Mucosa of rectum (tissue), 2 donors: ENCODE data around the gene FAM193B.

Experiments used
- H3K27ac ChIP-seq, 2 donors: one replicate each; pipeline ENCODE4 v1.7.0; 2013; ENCODE audit warnings: inconsistent platforms in 2 of 2, low read depth in 2 of 2, low read length in 2 of 2
- H3K27me3 ChIP-seq, 2 donors: one replicate each; pipeline ENCODE4 v1.7.0; 2013; ENCODE audit warnings: low read length in 2 of 2; ENCODE audit not compliant: control insufficient read depth in 2 of 2, insufficient read depth in 2 of 2
- H3K36me3 ChIP-seq, 2 donors: one replicate each; pipeline ENCODE4 v1.7.0; 2013; ENCODE audit warnings: low read length in 2 of 2; ENCODE audit not compliant: control insufficient read depth in 2 of 2, insufficient read depth in 2 of 2
- H3K4me1 ChIP-seq, 2 donors: one replicate each; pipeline ENCODE4 v1.7.0; 2013; ENCODE audit warnings: low read length in 2 of 2, mild to moderate bottlenecking in 1 of 2; ENCODE audit not compliant: control insufficient read depth in 2 of 2, insufficient read depth in 2 of 2
- H3K4me3 ChIP-seq, 2 donors: one replicate each; pipeline ENCODE4 v1.7.0; 2013; ENCODE audit warnings: low read length in 2 of 2
- H3K9ac ChIP-seq, 2 donors: one replicate each; pipeline ENCODE4 v1.7.0; 2013; ENCODE audit warnings: low read length in 2 of 2, low read depth in 1 of 2, mild to moderate bottlenecking in 1 of 2
- H3K9me3 ChIP-seq, 2 donors: one replicate each; pipeline ENCODE4 v1.7.0; 2013; ENCODE audit warnings: low read length in 2 of 2; ENCODE audit not compliant: control insufficient read depth in 2 of 2
- donor health status: healthy.
- donor health status: Normal muscosa, but diverticular disease.

The FAM193B gene

DNA sequence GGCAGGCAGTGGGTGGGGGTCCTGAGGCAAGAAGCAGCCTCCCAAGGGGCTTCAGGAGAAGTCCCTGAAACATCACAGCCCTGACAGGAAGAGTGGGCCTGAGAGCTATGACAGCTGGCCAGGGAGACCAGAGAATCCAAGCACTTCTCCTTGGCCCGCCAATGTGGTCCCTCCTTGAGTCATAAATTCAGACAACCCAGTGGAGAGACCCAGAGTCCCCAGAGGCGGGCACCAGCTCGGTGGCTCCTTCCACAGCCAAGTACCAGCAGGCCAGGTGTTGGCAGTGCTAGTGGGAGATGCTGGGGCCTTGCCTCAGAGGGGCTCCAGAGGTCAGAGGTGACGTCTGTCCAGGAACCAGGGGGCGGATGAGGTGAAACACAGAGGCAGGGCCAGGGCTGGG, 43.2 kb downstream of the FAM193B start:
- no peak overlapping the region for H3K9ac ChIP-seq
- H3K36me3 ChIP-seq: peaks cover 43 to 53% of the 10 kb centered on the region in 2 donors
- peak overlapping the region in 1 of 2 donors; percentile 82 for H3K27ac ChIP-seq
- H3K9me3 ChIP-seq: no peaks in the 10 kb centered on the region
- no peak overlapping the region for H3K4me3 ChIP-seq
- peaks cover 11 to 17% of the 10 kb centered on the region in 2 donors for H3K4me1 ChIP-seq
- H3K27me3 ChIP-seq: no peaks in the 10 kb centered on the region

GRCh38 chr5:177510567-177511053, 43.8 kb downstream of the FAM193B start:
- H3K9ac ChIP-seq: no peak overlapping the region

DNA sequence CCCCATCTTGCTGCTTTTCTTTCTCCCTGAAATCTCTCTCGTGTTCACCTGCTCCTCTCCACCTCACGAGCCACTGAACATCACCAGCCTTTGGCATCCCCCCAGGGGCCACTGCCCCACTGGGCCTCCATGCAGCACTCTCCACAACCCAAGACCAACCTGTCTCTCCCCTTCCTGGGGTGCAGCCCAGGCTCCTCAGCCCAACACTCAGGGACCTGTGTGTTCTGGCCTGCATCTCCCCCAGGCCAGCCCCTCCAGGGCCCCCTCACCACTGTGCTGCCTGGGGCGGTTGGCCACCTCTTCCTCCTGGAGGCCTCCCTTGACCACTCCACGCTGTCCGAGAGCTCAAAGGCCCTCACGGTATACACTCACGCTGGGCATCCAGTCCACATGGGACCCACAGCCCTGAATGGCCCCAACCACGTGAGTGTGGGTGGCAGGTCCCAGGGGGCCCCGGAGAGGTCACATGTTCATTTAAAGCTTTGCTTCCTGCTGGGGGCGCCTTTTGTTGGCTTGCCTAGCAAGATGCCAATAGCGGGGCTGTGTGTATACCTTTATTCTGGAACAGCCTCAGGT, 44.3 kb downstream of the FAM193B start:
- H3K27ac ChIP-seq: peak overlapping the region; percentile 50 to 82
- no peak overlapping the region for H3K9ac ChIP-seq
- H3K36me3 ChIP-seq: peaks cover 37 to 44% of the 10 kb centered on the region in 2 donors
- peak overlapping the region in 1 of 2 donors; percentile 71 for H3K4me3 ChIP-seq
- no peaks in the 10 kb centered on the region for H3K27me3 ChIP-seq
- H3K9me3 ChIP-seq: no peaks in the 10 kb centered on the region
- H3K4me1 ChIP-seq: peaks cover 3 to 7% of the 10 kb centered on the region in 2 donors

More at GRCh38 chr5:177510567-177511053, 43.8 kb downstream of the FAM193B start:
- Histone ChIP-seq H3K36me3 (peaks cover 41 to 50% of the 10 kb centered on the region in 2 donors), H3K4me3 (no peak overlapping the region), H3K27me3 (no peaks in the 10 kb centered on the region), H3K27ac (peak overlapping the region in 1 of 2 donors; percentile 82), H3K9me3 (no peaks in the 10 kb centered on the region), H3K4me1 (peaks cover 5 to 11% of the 10 kb centered on the region in 2 donors)

GRCh38 chr5:177509381-177509951, 44.9 kb downstream of the FAM193B start, which contains the start of gene DOK3:
Gene DOK3, minus strand, starts transcription at chr5:177509826. Its CDS starts 286 bp downstream, at chr5:177509540.
- peak within 1 kb of the TSS; percentile 47 to 71 for H3K4me3 ChIP-seq
- H3K27me3 ChIP-seq: no peaks in the 10 kb centered on the region
- no peaks in the 10 kb centered on the region for H3K9me3 ChIP-seq
- peak within 1 kb of the TSS; percentile 33 to 52 for H3K9ac ChIP-seq
- H3K27ac ChIP-seq: peak within 1 kb of the TSS; percentile 50 to 82
- H3K4me1 ChIP-seq: peaks cover 3 to 7% of the 10 kb centered on the region in 2 donors
- peaks cover 31 to 39% of the 10 kb centered on the region in 2 donors for H3K36me3 ChIP-seq

DNA sequence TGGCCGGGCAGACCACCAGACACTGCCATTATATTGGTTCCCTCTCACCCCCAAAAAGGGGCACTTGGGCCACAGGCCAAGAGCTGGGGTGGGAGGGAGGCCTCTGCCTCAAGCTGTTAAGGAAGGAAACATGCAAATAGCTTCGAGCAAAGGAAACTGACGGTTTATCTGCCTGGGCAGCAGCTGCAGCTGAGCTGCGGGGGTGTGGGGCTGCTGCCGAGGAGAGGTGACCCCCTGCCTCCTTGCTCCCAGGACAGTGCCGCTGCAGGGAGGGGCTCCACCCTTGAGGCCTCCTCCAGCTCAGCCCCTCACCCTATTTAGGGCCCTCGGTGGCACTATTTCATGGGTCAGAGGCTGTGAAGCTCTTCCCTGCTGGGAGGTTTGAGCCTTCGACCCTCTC, 45.5 kb downstream of the FAM193B start:
- Histone ChIP-seq H3K4me3 (peak overlapping the region; percentile 47 to 71), H3K9me3 (no peaks in the 10 kb centered on the region)

DNA sequence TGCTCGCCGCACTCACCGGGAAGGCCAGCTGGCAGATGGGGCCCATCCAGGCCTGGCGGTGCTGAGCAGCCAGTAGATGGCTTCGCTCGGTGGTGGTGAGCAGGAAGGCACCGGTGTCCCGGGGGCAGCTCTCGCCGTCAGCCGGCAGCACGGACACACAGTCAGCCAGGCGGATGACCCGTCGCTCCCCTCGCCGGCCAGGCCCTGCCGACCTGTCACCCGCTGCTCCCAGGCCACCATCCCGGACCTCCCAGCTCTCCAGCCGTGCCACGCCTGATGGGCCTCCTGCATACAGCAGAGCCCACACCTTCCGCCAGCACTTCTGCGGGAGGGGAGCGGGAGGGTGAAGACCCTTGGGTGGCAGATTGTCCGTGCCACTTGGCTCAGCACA, 46.1 kb downstream of the FAM193B start:
- Histone ChIP-seq H3K9ac (peak overlapping the region; percentile 26 to 56), H3K36me3 (peaks cover 25 to 26% of the 10 kb centered on the region in 2 donors), H3K9me3 (no peaks in the 10 kb centered on the region), H3K27ac (peak overlapping the region in 1 of 2 donors; percentile 82), H3K4me1 (peaks cover 3 to 7% of the 10 kb centered on the region in 2 donors), H3K4me3 (peak overlapping the region; percentile 39 to 71), H3K27me3 (no peaks in the 10 kb centered on the region)

More for the DNA sequence above, 45.5 kb downstream of the FAM193B start:
- peaks cover 3 to 7% of the 10 kb centered on the region in 2 donors for H3K4me1 ChIP-seq
- H3K27ac ChIP-seq: peak overlapping the region; percentile 50 to 82
- H3K9ac ChIP-seq: peak overlapping the region; percentile 33 to 52
- H3K27me3 ChIP-seq: no peaks in the 10 kb centered on the region
- H3K36me3 ChIP-seq: peaks cover 25 to 32% of the 10 kb centered on the region in 2 donors

DNA sequence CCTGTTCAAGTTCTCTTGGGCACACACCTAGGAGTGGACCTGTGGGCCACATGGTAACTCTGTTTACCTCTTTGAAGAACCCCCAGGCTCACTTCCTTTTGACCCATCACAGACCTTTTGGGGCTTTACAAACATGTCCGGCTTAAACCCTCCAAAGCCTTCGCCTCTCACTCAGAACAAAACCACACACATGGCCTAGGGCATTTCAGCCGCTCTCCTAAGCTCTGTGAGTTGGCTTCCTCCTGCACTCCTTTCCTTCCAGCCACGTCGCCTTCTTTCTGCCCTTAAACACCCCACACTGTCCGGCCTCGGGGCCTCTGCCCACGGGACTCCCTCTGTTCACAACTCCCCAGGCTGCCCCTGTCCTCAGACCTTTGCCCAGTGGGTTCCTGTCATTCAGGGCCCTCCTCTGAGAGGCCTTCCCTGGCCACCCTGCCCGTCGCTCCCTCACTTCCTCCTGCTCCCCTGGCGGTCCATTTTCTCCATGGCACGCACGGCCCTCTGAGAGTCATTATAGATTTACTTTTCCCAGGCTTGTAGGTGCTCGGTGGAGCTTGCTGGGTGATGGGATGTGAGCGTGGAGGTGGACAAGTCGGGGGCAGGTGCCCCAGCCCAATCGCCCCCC, 46.7 kb downstream of the FAM193B start:
- peak overlapping the region; percentile 39 to 71 for H3K4me3 ChIP-seq
- H3K9ac ChIP-seq: no peak overlapping the region
- no peaks in the 10 kb centered on the region for H3K27me3 ChIP-seq
- H3K36me3 ChIP-seq: peaks cover 20 to 22% of the 10 kb centered on the region in 2 donors
- peak overlapping the region in 1 of 2 donors; percentile 82 for H3K27ac ChIP-seq
- no peaks in the 10 kb centered on the region for H3K9me3 ChIP-seq
- H3K4me1 ChIP-seq: peaks cover 3 to 7% of the 10 kb centered on the region in 2 donors

- Histone ChIP-seq H3K36me3 (peaks cover 15 to 17% of the 10 kb centered on the region in 2 donors), H3K27me3 (no peaks in the 10 kb centered on the region), H3K9ac (no peak overlapping the region), H3K4me1 (peaks cover 3 to 7% of the 10 kb centered on the region in 2 donors), H3K9me3 (no peaks in the 10 kb centered on the region), H3K4me3 (no peak overlapping the region), H3K27ac (peak overlapping the region in 1 of 2 donors; percentile 82)
Observed at GRCh38 chr5:177507165-177507564, 47.2 kb downstream of the FAM193B start.

DNA sequence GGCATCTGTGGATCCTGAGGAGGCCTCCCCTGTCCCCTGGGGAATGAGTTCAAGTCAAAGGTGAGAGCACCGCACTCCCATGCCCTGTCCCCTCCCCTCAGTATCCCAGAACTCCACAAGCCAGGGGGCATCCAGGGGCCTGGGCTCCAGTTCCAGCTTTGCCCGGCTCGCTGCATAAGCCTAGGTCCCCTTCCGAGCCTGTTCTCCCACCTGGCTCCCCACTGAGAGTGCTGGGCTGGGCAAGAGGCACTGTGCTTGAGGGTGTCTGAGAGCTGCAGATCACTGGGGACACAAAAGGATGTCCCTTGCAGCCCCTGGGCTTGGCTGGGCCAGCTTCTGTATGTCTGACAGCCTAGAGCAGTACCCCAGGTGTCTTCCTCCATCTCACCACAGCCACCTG, 49.3 kb downstream of the FAM193B start:
- Histone ChIP-seq H3K9ac (no peak overlapping the region), H3K9me3 (no peaks in the 10 kb centered on the region), H3K4me3 (no peak overlapping the region), H3K4me1 (peaks cover 6% of the 10 kb centered on the region in 2 donors), H3K36me3 (no peaks in the 10 kb centered on the region), H3K27ac (no peak overlapping the region), H3K27me3 (no peaks in the 10 kb centered on the region)
